Esophagus muscularis mucosa (tissue), 4 donors: Measurements from ENCODE around the gene PRKCB. TPM values are rescaled to one million over a fixed set of nuclear protein-coding genes. Genes with fewer than 3 reads are reported as not detected.
A peak's percentile ranks its signal among the peaks of the same experiment; 100 is the strongest.

Experiments
- DNase-seq: peaks from one replicate; pipeline ENCODE4 v3.0.0-alpha.2; 2017; ENCODE audit errors: extremely low spot score
- H3K27ac ChIP-seq, 4 donors: fragments of 200-600 bp; sonication (generic); replicated peaks in 1 of 4; 1 replicate in 3 of 4; 2 replicates in 1 of 4; pipeline ENCODE4 v1.5.1; 2016 to 2019; ENCODE audit warnings: mild to moderate bottlenecking in 1 of 4
- H3K27me3 ChIP-seq, 4 donors: fragments of 200-600 bp; sonication (generic); one replicate each; pipeline versions ENCODE4 v1.5.1 to v1.6.0; 2016 to 2019
- H3K36me3 ChIP-seq, 4 donors: fragments of 200-600 bp; sonication (generic); one replicate each; pipeline ENCODE4 v1.5.1; 2016 to 2019
- H3K4me1 ChIP-seq, 4 donors: fragments of 200-600 bp; sonication (generic); one replicate each; pipeline ENCODE4 v1.5.1; 2016 to 2019
- H3K4me3 ChIP-seq, 4 donors: fragments of 200-600 bp; sonication (generic); 1 replicate in 2 of 4; 2 replicates in 2 of 4; pipeline ENCODE4 v1.5.1; 2016 to 2019; ENCODE audit warnings: mild to moderate bottlenecking in 4 of 4, moderate library complexity in 1 of 4
- H3K9me3 ChIP-seq, 4 donors: fragments of 200-600 bp; sonication (generic); 1 replicate in 3 of 4; 2 replicates in 1 of 4; pipeline ENCODE4 v1.5.1; 2016 to 2019
- CTCF ChIP-seq, 3 experiments: fragments of 200-600 bp in 2 of 3; fragments of 450-650 bp in 1 of 3; sonication (generic) in 2 of 3; IDR thresholded peaks; one replicate each; pipeline ENCODE4 v1.5.1; 2017 to 2019; ENCODE audit warnings: antibody characterized with exemption in 3 of 3, mild to moderate bottlenecking in 2 of 3, moderate library complexity in 1 of 3
- EP300 ChIP-seq: sonication (generic); formaldehyde crosslinking; IDR thresholded peaks from one replicate; pipeline ENCODE4 v1.6.1; 2017; ENCODE audit warnings: antibody characterized with exemption
- POLR2A ChIP-seq: fragments of 450-650 bp; IDR thresholded peaks from one replicate; pipeline ENCODE4 v1.6.1; 2017; ENCODE audit warnings: antibody characterized with exemption, moderate library complexity, mild to moderate bottlenecking, low read depth
- POLR2AphosphoS5 ChIP-seq, 2 donors: sonication (generic); formaldehyde crosslinking; IDR thresholded peaks; one replicate each; pipeline ENCODE4 v1.6.1; 2017; ENCODE audit warnings: antibody characterized with exemption in 2 of 2
- WGBS: methylation state at CpG from one replicate; pipeline ENCODE4 v1.1.5; 2018; 5-methylcytosine and 5-hydroxymethylcytosine counted together
- intact Hi-C: fragments of 100-400 bp; cut with DNase I; formaldehyde crosslinking; loops from one replicate; pipeline ENCODE4 v1.15.1; 2023
- total RNA-seq, 4 donors: library from RNA; depleted of rRNA; stranded (reverse); fragments of >200 nt; gene quantifications; one replicate each; pipeline versions ENCODE4 v1.1.0 to v1.2.1, GENCODE V29; 2016

The PRKCB gene
- total RNA-seq, 4 donors from 2014 or later, result 5.8 to 15.6 (median 9.7) TPM

GRCh38 chr16:23901178-23902033 is 65.6 kb downstream of the PRKCB start:
- 44% methylated on average over 13 of the region's 13 CpGs for WGBS
- Histone ChIP-seq H3K27me3 (no peaks in the 10 kb centered on the region), H3K27ac (no peak overlapping the region), H3K4me1 (peaks cover 5 to 28% (median 14%) of the 10 kb centered on the region in 4 donors), H3K36me3 (no peaks in the 10 kb centered on the region), H3K9me3 (no peaks in the 10 kb centered on the region), H3K4me3 (no peak overlapping the region)
- TF ChIP-seq EP300 (no peak), POLR2A (no peak), CTCF (IDR thresholded peaks at IDR 0.05) (no peak), POLR2AphosphoS5 (IDR thresholded peaks at IDR 0.05) (no peak)
- intact Hi-C loops, result no loop called here
- DNase-seq, result no peak

GRCh38 chr16:23902034-23902747 is 66.4 kb downstream of the PRKCB start:
- TF ChIP-seq CTCF (IDR thresholded peaks at IDR 0.05), result no peak
- TF ChIP-seq POLR2AphosphoS5 (IDR thresholded peaks at IDR 0.05), result no peak
- TF ChIP-seq POLR2A, result no peak
- no peak for TF ChIP-seq EP300
- DNase-seq, result no peak
- Histone ChIP-seq H3K27me3 (no peaks in the 10 kb centered on the region), H3K36me3 (no peaks in the 10 kb centered on the region), H3K9me3 (no peaks in the 10 kb centered on the region), H3K4me3 (no peak overlapping the region), H3K27ac (no peak overlapping the region), H3K4me1 (peaks cover 5 to 28% (median 14%) of the 10 kb centered on the region in 4 donors)
- intact Hi-C loops, result no loop called here
- 74% methylated on average over 4 of the region's 4 CpGs for WGBS

- intact Hi-C loops, result no loop called here
- Histone ChIP-seq H3K36me3 (no peaks in the 10 kb centered on the region), H3K4me1 (peaks cover 5 to 28% (median 14%) of the 10 kb centered on the region in 4 donors), H3K9me3 (no peaks in the 10 kb centered on the region), H3K4me3 (no peak overlapping the region), H3K27me3 (no peaks in the 10 kb centered on the region), H3K27ac (no peak overlapping the region)
- 73% methylated on average over 8 of the region's 8 CpGs for WGBS
- no peak for TF ChIP-seq EP300
- TF ChIP-seq POLR2AphosphoS5 (IDR thresholded peaks at IDR 0.05), result no peak
- TF ChIP-seq POLR2A, result no peak
- no peak for TF ChIP-seq CTCF (IDR thresholded peaks at IDR 0.05)
- no peak for DNase-seq
Observed at GRCh38 chr16:23902748-23903414, 67.1 kb downstream of the PRKCB start.

DNA sequence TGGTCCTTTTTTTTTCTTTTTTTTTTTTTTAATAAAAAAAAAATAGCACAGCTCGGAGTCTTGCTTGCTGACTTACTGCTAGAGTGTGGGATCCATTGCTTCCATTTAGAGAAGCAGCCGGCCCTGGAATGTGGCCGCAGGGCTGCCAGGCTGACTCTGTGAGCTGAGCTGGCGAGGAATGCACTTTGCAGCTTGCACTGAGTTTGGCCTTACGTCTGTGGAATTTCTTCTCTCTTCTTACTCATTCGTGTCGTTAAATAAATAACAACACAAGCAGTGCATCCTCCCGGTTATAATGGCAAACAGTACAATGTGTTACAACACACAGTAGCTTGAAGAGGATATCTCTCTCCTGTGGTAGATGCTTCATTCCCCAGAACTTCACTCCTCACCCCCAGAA is 69.2 kb downstream of the PRKCB start:
- DNase-seq, result no peak
- Histone ChIP-seq H3K36me3 (no peaks in the 10 kb centered on the region), H3K27ac (peak overlapping the region; percentile 67 to 79 (median 73)), H3K4me1 (peaks cover 5 to 28% (median 14%) of the 10 kb centered on the region in 4 donors), H3K27me3 (no peaks in the 10 kb centered on the region), H3K4me3 (no peak overlapping the region), H3K9me3 (no peaks in the 10 kb centered on the region)
- TF ChIP-seq CTCF (IDR thresholded peaks at IDR 0.05) (no peak), POLR2A (no peak), EP300 (no peak), POLR2AphosphoS5 (IDR thresholded peaks at IDR 0.05) (peak in 1 of 2 donors; percentile 49)
- intact Hi-C loops, result no loop called here
- 28% methylated on average over 8 of the region's 8 CpGs for WGBS
